ENCODE data around the gene SLC7A6. TPM values are rescaled to one million over a fixed set of nuclear protein-coding genes. Genes with fewer than 3 reads are reported as not detected.

SLC7A6 gene
- polyA plus RNA-seq, 3 donors: 13.1 to 17.8 (median 13.9) TPM

- DNase-seq (ENCODE audit: extremely low read depth in 1 of 11, low read depth in 9 of 11, low spot score in 4 of 11): no peak
Observed at GRCh38 chr16:68233085-68233834, 31.1 kb upstream of the SLC7A6 start.

- no peak for DNase-seq (ENCODE audit: extremely low read depth in 1 of 11, low read depth in 9 of 11, low spot score in 4 of 11)
Observed at GRCh38 chr16:68233835-68234187, 30.5 kb upstream of the SLC7A6 start.

- peak in 3 of 11 donors; percentile 54 to 75 (median 67) for DNase-seq (ENCODE audit: extremely low read depth in 1 of 11, low read depth in 9 of 11, low spot score in 4 of 11)
Observed at GRCh38 chr16:68234188-68235107, 29.9 kb upstream of the SLC7A6 start.

GRCh38 chr16:68235108-68235886 lies 29.0 kb upstream of the SLC7A6 start:
- DNase-seq (ENCODE audit: extremely low read depth in 1 of 11, low read depth in 9 of 11, low spot score in 4 of 11): peak in 1 of 11 donors; percentile 8

GRCh38 chr16:68235887-68236136 lies 28.5 kb upstream of the SLC7A6 start, which contains the start of gene ESRP2:
Gene ESRP2 (minus strand): TSS chr16:68236127. CDS start chr16:68236045, 82 bp downstream.
- DNase-seq (ENCODE audit: extremely low read depth in 1 of 11, low read depth in 9 of 11, low spot score in 4 of 11): no peak

- peak in 3 of 11 donors; percentile 42 to 70 (median 43) for DNase-seq (ENCODE audit: extremely low read depth in 1 of 11, low read depth in 9 of 11, low spot score in 4 of 11)
Observed at GRCh38 chr16:68236137-68236825, 28.0 kb upstream of the SLC7A6 start.

GRCh38 chr16:68236826-68237242 lies 27.5 kb upstream of the SLC7A6 start:
- DNase-seq (ENCODE audit: extremely low read depth in 1 of 11, low read depth in 9 of 11, low spot score in 4 of 11): peak in 1 of 11 donors; percentile 18

GRCh38 chr16:68237243-68238028 lies 26.9 kb upstream of the SLC7A6 start:
- DNase-seq (ENCODE audit: extremely low read depth in 1 of 11, low read depth in 9 of 11, low spot score in 4 of 11): peak; percentile 93 to 98 (median 97)

- no peak for DNase-seq (ENCODE audit: extremely low read depth in 1 of 11, low read depth in 9 of 11, low spot score in 4 of 11)
Observed at GRCh38 chr16:68238029-68238345, 26.3 kb upstream of the SLC7A6 start.

- no peak for DNase-seq (ENCODE audit: extremely low read depth in 1 of 11, low read depth in 9 of 11, low spot score in 4 of 11)
Observed at GRCh38 chr16:68242085-68242484, 22.2 kb upstream of the SLC7A6 start.

- DNase-seq (ENCODE audit: extremely low read depth in 1 of 11, low read depth in 9 of 11, low spot score in 4 of 11): no peak
Observed at GRCh38 chr16:68242926-68243858, 21.1 kb upstream of the SLC7A6 start.

GRCh38 chr16:68244481-68244902 lies 19.8 kb upstream of the SLC7A6 start:
- no peak for DNase-seq (ENCODE audit: extremely low read depth in 1 of 11, low read depth in 9 of 11, low spot score in 4 of 11)

GRCh38 chr16:68244903-68245853 lies 19.1 kb upstream of the SLC7A6 start, which contains the start of gene PLA2G15:
Gene PLA2G15 (plus strand): TSS chr16:68245373. CDS start chr16:68245427, 54 bp downstream.
- DNase-seq (ENCODE audit: extremely low read depth in 1 of 11, low read depth in 9 of 11, low spot score in 4 of 11): peak in 10 of 11 donors; percentile 83 to 95 (median 92)

GRCh38 chr16:68246121-68246520 lies 18.2 kb upstream of the SLC7A6 start:
- DNase-seq (ENCODE audit: extremely low read depth in 1 of 11, low read depth in 9 of 11, low spot score in 4 of 11): no peak

- DNase-seq (ENCODE audit: extremely low read depth in 1 of 11, low read depth in 9 of 11, low spot score in 4 of 11): no peak
Observed at GRCh38 chr16:68246666-68247065, 17.7 kb upstream of the SLC7A6 start.

GRCh38 chr16:68247400-68247799 lies 16.9 kb upstream of the SLC7A6 start:
- DNase-seq (ENCODE audit: extremely low read depth in 1 of 11, low read depth in 9 of 11, low spot score in 4 of 11): no peak
